NOMO-1 treated with dmso at 0.1 percent for 144 hours (cell line): ENCODE results near the gene IPO13.
A peak's percentile ranks its signal among the peaks of the same experiment; 100 is the strongest.

ENCODE experiments used
- DNase-seq: peaks from one replicate; lab custom pipeline; 2025; ENCODE audit not compliant: unreplicated experiment; lab: John Stamatoyannopoulos, UW

The IPO13 gene

GRCh38 chr1:43930168-43930948, 16.4 kb upstream of the IPO13 start:
- no peak for DNase-seq

- no peak for DNase-seq
Observed at GRCh38 chr1:43930949-43931275, 15.8 kb upstream of the IPO13 start.

GRCh38 chr1:43931711-43932660, 14.8 kb upstream of the IPO13 start:
- DNase-seq: no peak

GRCh38 chr1:43932786-43933385, 13.9 kb upstream of the IPO13 start:
- no peak for DNase-seq

GRCh38 chr1:43933386-43934100, 13.2 kb upstream of the IPO13 start, which contains the start of gene ARTN:
Gene ARTN, plus strand, starts transcription at chr1:43933801. Its CDS starts 1,856 bp downstream, at chr1:43935657.
- DNase-seq: no peak

GRCh38 chr1:43934101-43934985, 12.4 kb upstream of the IPO13 start:
- peak; percentile 35 for DNase-seq

GRCh38 chr1:43934986-43935324, 11.8 kb upstream of the IPO13 start:
- DNase-seq: no peak

- no peak for DNase-seq
Observed at GRCh38 chr1:43935711-43936427, 10.9 kb upstream of the IPO13 start.

GRCh38 chr1:43936431-43937151, 10.2 kb upstream of the IPO13 start:
- DNase-seq: no peak

GRCh38 chr1:43937179-43937865, 9.4 kb upstream of the IPO13 start:
- DNase-seq: no peak

- no peak for DNase-seq
Observed at GRCh38 chr1:43938383-43938782, 8.4 kb upstream of the IPO13 start.

GRCh38 chr1:43938892-43939587, 7.7 kb upstream of the IPO13 start:
- DNase-seq: no peak

- no peak for DNase-seq
Observed at GRCh38 chr1:43942411-43942810, 4.3 kb upstream of the IPO13 start.

GRCh38 chr1:43944860-43945259, 1.9 kb upstream of the IPO13 start:
- no peak for DNase-seq

- no peak for DNase-seq
Observed at GRCh38 chr1:43945674-43946235, 995 bp upstream of the IPO13 start.

- no peak for DNase-seq
Observed at GRCh38 chr1:43947061-43947873, 517 bp downstream of the IPO13 start.
